HG02852 (cell line): ENCODE data around the gene COPG2.

Source experiments
- ATAC-seq: cut with Tn5 transposase; IDR thresholded peaks from one replicate; pipeline ENCODE4 v1.9.1; 2021; ENCODE audit warnings: mild to moderate bottlenecking, moderate library complexity; ENCODE audit not compliant: unreplicated experiment

The COPG2 gene

DNA sequence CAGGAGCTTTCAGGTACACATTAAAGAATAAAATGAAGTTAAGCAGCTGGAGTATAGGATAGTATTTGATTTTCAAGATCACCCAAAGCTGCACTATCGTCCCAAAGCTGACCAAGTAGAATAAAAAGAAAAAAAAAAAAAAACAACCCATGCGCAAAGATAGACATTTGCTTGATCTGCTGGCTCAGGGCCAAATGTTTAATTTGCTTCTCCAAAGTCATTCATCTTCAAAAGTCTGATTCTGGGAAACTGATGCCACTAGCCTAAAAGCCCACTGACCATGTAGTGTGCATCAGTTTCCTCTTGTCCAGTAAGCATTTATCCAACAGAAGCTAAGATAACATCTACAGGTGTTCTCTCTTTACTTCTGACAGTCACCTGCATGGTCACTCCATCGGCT lies 162.2 kb downstream of the COPG2 start:
- no peak for ATAC-seq

DNA sequence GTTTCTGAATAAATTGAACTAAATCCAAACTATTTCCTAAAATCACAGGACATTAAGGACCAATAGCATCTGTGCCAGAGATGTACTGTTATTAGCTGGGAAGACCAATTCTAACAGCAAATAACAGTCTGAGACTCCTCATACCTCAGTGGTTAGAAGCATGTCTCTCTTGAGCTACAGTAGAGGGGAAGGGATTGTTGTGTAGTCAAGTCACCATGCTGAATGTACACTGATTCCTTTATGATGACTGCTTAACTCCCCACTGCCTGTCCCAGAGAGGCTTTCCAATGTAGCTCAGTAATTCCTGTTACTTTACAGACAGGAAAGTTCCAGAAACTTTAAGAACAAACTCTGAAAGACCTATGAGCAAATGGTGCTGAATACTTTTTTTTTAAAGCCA lies 162.8 kb downstream of the COPG2 start:
- no peak for ATAC-seq

DNA sequence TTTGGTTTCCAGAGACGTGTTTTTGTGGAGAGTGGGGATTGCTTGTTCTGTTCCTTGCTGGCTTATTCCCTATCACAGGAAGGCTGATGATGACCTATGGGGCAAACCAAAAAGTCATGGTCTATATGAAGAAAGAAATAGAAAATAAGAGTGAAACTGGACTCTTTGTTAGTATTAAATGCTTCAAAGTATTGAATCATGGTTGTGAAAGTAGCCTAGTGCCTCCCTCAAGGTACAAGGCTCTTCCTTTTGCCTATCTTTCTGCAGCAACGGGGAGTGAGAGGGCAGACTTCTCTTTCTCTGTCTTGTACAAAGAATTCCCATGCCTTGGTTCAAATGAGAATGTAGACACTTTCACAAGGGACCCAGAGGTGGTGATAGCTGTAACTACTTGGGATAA lies 167.6 kb downstream of the COPG2 start:
- no peak for ATAC-seq

DNA sequence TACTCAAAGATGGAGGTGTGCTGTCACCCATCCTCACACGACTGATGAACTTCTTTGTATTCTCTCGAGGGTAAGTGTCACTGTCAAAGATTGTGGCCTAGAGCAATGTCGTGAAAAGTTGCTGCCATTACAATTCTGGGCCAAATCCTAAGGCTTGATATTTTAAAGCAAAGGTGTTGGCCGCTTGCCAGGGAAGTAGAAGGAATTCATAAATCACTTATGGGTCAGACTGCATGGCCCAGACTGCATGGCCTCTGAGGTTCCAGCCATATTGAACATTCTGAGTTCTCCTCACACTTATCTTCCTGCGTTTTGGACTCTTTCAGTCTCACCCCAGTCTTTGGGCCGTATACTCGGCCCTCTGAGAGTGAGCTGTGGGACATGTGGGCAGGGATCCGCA lies 168.1 kb downstream of the COPG2 start:
- no peak for ATAC-seq

DNA sequence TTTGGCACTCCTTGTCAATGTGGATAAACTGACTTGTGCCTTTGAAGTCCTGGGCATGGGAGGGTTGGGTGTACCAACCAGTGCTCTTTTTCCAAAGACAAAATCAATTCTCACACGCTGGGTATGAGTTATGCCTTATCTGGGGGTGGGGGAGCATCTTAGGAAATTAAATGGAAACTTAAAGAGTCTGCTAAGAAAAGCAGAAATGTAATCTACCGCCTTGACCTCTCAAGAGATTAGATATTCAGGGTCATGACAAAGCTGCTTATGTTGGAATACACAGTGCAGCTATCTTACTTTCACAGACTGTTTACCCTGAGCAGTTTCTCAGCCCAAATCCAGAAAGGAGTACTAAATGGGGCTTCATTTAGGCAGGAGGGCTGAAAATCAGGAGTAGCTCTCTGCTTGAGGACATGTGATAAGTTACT lies 174.1 kb downstream of the COPG2 start:
- no peak for ATAC-seq

DNA sequence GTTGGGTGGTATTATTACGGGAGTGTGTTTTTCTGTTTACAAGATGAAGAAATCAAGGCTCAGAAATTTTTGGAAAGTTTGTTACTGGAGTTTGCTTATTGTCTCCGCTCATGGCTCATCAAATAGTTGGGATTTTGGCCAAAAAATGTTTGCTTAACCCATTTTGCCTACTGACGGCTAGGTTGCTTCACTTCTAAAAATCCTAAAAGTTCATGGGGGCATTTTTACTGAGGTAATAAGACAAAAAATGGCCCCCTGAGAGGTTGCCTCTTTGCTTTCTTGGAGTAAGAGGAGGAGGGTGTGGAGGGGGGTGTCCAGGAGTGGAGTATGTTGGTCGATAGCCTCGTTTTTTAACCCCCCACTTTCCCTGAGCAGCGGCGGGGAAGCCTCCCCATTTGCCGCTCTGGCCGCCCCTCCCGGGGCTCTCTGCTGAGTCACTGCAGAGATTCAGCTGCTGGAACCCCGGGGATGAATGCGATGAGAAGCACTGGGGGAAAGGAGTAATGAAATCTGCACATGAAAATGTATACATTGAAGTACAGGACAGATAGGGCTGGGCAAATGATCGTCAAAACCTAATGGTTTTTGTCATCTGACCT lies 175.2 kb downstream of the COPG2 start:
- no peak for ATAC-seq

DNA sequence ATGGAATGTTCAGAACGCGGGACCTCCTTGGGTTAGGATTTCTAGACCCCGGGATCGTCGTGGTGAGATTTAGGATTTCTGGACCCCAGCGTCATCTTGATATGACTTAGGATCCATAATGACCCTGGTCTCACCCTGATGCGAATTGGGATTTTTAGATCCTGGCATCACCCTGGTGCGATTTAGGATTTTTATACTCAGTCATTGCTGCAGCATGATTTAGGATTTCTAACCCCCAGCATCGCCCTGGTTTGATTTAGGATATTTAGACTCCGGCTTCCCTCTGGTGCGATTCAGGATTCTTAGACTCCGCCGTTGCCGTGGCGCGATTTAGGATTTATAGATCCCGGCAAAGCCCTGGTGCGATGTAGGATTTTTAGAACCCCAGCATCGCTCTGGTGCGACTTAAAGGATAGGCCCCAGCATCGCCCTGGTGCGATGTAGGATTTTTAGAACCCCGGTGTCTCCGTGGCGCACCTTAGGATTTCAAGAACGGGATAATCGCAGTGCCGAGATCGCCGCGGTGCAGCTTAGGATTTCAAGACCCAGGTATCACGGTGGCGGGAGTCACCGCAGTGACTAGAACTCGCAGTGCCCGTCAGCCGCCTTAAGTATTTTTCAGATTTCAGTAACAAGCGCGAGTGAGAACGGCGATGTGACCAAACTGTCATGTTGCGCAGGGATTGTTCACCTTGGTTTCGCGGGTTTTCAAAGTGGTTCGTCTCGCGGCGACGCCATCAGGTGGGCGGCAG lies 175.8 kb downstream of the COPG2 start:
- ATAC-seq = no peak

DNA sequence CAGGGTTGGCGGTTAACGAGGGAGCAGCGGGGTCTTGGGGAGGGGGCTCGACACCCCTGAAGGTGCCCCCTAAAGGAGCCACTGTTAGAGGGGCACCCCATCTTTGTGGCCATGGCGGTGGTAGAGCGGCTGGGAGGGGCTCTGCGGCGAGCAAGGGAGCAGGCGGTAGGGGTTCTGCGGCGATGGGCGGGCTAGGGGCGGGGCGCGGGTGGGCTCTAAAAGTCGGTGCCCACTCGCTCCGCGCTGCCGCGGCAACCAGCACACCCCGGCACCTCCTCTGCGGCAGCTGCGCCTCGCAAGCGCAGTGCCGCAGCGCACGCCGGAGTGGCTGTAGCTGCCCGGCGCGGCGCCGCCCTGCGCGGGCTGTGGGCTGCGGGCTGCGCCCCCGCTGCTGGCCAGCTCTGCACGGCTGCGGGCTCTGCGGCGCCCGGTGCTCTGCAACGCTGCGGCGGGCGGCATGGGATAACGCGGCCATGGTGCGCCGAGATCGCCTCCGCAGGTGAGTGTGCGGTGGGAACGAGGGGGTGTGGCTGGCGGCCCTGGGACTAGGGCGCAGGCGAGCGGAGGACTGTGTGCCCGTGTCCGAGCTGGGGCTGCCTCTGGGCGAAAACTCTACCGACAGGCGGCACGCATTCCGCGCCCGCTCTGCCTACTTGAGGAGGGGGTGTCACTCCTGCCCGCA lies 176.6 kb downstream of the COPG2 start, which contains the start of gene MEST:
MEST (plus strand) TSS at position 245 of the 682 bp plus-strand sequence; CDS start at position 474, 229 bp downstream.
- ATAC-seq = no peak

DNA sequence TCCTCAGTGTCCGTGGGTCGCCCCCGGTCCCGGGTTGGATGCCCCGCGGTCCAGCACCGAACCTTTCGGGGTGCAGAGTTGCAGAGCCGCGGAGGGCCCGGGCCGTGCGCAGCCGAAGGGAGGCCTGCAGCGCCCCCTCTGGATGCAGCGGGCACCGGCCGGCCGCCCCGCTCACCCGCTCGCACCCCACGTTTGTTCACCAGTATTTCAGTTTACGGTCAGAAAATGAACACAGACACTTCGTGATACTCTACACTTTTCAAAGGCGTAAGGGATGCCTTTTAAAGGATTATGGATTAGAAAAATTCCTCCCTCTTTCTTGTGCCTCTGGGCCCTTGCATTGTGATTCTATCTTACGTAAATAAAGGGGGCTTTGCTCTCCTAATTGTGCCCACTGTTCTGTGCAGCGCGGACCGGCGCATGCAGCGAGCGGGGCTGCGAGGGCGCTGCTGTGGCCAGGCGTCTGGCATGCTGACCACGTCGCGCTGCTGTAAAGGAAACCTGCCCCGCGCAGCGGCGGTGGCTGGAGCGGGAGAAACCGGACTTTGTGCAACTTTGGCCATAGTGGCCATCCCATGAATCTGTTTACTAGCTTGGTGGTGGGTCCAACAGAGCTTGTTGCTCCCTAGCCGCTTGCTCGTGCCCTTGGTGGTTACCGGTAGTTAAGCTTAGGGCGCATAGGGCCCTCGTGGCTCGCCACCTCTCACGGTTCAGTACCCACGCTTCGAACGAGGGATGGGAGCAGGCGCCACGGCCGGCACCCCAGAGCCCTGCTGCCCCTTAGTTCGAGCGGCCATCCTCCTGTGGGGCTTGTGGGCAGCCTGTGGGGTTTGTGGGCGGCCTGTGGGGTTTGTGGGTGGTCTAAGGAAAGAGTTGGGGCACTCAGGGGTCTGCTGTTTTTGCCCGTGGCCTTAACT lies 177.4 kb downstream of the COPG2 start:
- ATAC-seq = no peak

DNA sequence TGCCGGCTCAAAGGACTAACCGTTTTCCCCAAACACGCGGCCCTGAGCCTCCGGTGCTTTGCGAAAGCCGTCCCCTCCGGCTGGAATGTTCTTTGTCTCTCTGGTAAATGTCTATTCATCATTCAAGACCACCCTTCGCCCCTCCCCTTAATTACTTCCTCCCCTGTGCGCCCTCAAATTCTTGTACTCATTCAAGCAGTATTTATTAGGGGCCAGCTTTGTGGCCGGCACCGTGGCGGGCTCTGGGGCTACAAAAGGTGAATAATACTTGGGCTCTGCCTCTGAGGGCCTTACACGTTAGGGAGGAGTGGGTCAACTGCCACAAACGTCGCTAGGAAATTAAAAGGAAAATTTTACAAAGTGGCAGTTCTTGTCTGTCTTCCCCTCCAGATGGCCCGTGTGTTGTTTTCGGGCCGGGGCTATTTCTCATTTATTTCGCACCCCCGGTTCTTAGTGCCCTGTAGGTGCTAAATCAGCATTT lies 178.2 kb downstream of the COPG2 start:
- no peak for ATAC-seq

DNA sequence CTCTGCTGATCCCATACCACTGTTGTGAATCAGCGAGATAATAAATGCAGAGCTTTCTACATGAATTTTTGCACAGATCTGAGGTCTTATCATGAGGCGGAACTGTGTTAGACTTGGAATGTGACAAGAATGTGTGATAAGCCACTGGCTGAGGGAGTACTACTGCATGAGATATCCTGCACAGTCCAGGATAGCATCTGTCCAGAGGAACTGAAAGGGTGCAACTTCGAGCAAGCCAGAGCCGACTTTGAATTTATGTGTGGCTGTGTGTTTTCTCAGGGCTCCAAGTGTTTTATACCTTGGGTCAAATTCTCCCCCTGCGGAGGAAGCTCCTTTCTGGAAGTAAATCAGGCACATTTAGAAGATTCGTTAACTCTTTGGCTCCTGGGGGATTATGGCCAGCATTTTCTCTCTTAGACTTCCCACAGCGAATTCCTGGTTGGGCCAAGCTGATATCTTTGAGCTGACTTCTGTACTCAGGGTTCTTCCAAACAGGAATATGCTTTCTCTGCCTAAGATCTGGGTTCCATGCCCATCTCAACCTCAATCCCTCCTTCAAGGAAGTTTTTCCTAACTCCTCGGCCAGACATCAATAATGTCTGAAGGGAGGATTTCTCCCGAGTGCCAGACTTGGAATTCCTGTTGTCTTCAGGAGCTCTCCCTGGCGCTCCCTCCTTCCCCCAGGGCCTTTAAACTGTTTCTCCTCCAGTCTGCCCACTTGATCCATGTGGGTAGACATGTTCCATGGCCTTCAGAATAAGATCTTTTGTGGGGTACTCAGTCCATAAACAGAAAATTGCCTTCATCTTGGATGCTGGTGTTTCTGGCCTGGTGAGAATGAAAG lies 179.2 kb downstream of the COPG2 start:
- no peak for ATAC-seq

DNA sequence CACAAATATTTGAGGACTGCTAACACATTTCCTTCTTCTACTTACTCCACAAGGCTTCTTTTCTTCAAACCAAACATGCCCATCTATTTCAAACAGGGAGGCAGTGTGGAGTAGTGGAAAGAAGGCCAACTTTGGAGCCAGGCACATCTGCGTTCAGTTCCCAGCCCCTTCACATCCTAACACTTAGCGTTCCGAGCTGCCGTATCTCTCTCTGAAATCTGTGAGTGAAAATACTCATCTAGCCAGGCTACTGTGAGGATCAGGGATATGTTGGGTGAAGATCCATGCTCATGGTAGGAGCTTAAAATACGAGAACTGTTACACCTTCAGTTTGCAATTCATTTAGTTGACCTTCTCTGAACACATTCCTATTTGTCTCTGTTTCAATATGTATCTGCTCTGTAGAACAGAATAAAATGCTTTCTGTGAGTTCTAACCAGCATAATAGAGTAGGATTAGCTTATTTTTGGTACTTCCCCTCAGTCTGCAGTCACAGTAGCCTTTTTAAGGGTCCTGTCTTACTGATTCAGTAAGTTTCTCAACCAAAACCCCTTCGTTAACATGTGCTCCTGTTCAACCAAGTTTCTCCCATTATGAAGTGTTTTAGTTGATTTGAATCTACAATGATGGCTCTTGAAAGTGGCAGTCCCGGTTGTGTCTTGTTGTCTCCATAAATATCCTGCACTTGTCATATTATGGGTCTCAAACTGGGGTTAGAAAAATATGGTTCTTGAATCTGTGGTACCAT lies 180.0 kb downstream of the COPG2 start:
- ATAC-seq = no peak

DNA sequence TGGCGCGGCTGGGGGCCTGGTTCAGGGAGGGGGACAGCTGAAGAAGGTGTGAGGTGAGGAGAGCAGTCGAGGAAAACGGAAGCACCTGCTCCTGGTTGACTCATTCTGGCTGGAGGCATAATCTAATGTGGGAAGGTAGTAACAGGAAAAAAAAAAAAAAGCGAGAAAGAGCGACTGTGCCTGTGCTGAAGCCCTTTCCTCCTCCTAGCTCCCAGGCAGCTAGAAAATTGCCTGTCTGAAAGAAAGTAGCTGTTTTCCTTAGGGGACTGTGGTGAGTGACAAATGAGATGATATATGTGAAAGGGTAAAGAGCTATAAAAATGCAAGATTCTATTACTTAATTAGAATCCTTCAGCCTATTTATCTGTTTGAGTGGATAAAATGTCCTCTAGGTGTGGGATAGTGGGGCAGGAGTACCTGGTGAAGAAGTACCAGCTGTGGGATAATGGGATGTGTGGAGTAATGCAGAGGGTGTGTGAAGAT lies 181.6 kb downstream of the COPG2 start:
- ATAC-seq = no peak

DNA sequence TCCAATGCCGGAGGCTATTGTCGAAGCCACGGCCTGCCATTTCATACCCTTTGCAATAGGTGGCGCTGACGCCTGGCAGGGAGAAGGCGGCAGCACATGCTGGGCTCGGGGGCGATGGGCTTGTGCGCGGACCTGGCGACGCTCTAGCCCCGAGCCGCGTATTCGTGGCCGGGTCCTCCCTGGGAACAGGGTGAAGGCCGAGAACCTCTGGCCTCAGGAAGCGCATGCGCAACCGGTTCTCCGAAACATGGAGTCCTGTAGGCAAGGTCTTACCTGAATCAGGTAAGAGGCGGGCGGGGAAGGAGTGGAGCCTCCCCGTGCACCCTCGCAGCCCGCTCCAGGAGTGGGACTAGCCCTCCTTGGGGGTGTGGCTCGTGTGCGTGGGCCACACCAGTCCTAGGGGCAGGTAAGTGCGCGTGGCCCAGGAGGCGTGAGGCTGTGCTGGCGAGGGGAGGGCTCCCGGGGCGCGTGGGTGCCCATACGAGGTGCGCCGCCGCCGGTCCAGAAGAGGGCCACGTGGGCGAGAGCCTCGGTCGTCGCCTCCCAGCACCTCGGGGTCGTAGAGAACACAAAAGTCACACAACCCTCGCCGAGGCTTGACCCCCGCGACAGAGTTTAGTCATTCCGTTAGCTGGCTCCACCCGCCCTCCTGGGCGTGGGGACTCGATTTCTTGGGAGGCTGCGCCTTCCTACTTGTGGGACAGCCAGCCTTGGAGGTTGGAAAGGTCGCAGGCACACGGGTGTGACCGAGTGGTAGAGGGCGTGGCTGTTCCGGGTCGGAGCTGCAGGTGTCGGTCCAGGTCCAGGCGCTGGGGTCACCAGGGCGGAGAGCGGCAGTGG lies 182.2 kb downstream of the COPG2 start:
- peak; percentile 45 for ATAC-seq

DNA sequence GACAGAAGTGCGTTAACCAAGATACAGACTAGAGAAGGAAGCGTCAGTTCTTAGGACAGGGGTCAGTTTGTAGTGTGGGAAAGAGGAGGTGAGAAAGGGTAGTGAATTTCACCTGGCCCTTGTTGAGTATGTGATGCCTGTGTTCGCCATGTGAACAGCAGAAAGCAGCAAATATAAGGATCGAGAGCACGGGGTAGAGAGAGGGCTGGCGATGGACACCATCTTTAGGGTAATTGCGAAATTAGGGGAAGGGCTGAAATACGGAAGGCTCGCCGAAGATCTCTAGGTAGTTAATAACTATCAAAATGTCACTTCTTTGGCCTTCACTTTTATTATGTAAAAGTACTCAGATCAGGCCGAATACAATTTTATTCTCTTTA lies 182.8 kb downstream of the COPG2 start:
- no peak for ATAC-seq

DNA sequence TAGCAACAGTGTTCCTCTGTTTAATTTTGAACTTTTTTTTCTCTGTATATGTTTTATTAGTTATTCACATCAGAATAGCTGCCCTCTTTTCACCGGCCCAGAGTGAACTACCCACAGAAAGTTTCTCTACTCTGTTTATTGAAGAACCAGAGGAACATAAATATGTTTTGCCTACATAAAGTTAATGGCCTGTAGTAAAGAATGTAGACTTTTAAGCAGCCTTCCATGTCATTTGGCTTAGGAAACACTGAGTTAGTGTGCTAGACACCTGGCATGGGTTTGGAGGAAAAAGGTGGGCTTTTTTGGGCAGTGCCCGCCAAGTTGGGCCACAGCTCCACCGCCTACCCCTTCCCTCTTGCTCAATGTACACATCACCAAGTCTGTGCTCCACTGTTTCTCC lies 185.5 kb downstream of the COPG2 start:
- ATAC-seq = no peak

DNA sequence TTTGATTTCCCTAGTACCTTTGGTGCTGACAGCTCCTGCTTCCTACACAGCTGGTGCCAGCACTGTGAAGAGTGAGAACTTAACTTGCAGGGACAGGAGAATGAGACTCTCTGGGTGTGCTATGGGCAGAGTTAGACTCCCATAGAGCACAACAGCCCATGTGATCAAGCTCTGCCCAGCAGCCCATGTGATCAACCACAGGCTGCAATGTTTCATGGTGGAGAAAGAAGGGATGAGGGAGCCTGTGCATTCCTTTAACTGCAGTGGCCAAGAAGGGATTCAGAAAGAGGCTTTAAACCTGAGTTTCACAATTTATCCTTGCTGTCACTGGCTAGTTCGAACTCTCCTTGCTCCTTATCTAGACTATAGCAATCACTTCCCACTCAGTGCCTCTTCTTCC lies 186.7 kb downstream of the COPG2 start:
- no peak for ATAC-seq

DNA sequence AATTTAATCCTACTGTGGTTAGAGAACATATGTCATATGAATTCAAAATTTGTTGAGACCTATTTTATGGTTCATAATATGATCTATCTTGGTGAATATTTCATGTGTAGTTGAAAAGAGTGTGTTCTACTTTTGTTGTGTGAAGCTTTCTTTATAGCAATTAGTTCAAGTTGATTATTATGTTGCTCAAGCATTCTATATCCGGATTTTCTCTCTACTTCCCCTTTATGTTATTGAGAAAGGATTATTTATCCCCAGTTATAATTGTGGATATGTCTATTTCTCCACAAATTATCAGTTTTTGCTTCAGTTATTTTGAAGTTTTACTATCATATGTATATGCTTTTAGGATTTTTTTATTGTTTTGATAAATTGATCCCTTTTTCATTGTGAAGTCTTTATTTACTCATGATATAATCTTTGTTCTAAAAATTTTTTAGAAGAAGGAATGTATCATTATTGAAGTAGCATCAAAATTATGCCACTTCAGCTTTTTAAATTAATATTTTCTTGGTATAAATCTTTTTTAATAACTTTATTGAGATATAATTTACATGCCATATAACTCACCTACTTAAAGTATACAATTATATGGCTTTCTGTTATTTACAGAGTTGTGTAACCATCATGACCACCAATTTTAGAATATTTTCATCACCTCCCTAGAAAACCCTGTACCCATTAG lies 188.7 kb downstream of the COPG2 start:
- ATAC-seq = no peak
